WTC11 (cell line): ENCODE measurements around the gene ZNF17. TPM values are rescaled to one million over a fixed set of nuclear protein-coding genes. Genes with fewer than 3 reads are reported as not detected.
A peak's percentile ranks its signal among the peaks of the same experiment; 100 is the strongest.

ENCODE experiments used
- ATAC-seq: fragments of 200-7000 bp; cut with Tn5 transposase; 2 replicates; pipeline ENCODE4 v1.10.0; 2021; ENCODE audit warnings: mild to moderate bottlenecking, moderate library complexity
- CTCF ChIA-PET: fragments of 300-600 bp; sonication (Branson Sonifier 250); formaldehyde crosslinking; loops from one replicate; lab custom pipeline; 2021; ENCODE audit warnings: antibody characterized with exemption; lab: Charles Lee
- POLR2A ChIA-PET: fragments of 350-600 bp; sonication (Branson Sonifier 250); formaldehyde crosslinking; loops from one replicate; lab custom pipeline; 2021; ENCODE audit warnings: antibody characterized with exemption; lab: Charles Lee
- DNase-seq: peaks from one replicate; pipeline ENCODE4 v3.0.0; 2021; ENCODE audit warnings: low spot score
- H3K27ac Mint-ChIP-seq: 2 replicates; pipeline ENCODE4 v1.8.0; 2021; ENCODE audit warnings: mixed read lengths
- H3K27me3 Mint-ChIP-seq: 2 replicates; pipeline ENCODE4 v1.8.0; 2021; ENCODE audit warnings: low read depth, mild to moderate bottlenecking, moderate library complexity, mixed read lengths
- H3K36me3 Mint-ChIP-seq: 2 replicates; pipeline ENCODE4 v1.8.0; 2021; ENCODE audit warnings: mixed read lengths
- H3K4me1 Mint-ChIP-seq: 2 replicates; pipeline ENCODE4 v1.8.0; 2022; ENCODE audit warnings: mixed read lengths
- H3K4me3 Mint-ChIP-seq: 2 replicates; pipeline ENCODE4 v1.8.0; 2021; ENCODE audit warnings: mild to moderate bottlenecking, moderate library complexity, mixed read lengths
- H3K9me3 Mint-ChIP-seq: 2 replicates; pipeline ENCODE4 v1.8.0; 2021; ENCODE audit warnings: mixed read lengths
- CREB1 ChIP-seq: sonication (generic); formaldehyde crosslinking; IDR thresholded peaks from 2 replicates; pipeline ENCODE4 v1.8.0; 2023; ENCODE audit warnings: mild to moderate bottlenecking, missing genetic modification reagents
- GRHL2 ChIP-seq: fragments of 250-450 bp; sonication (Bioruptor Pico); IDR thresholded peaks from 2 replicates; pipeline ENCODE4 v1.8.0; 2022; ENCODE audit warnings: mild to moderate bottlenecking, moderate library complexity; ENCODE audit not compliant: insufficient replicate concordance, severe bottlenecking
- NR2C2 ChIP-seq: sonication (generic); formaldehyde crosslinking; IDR thresholded peaks from 2 replicates; pipeline ENCODE4 v1.8.0; 2022; ENCODE audit warnings: mild to moderate bottlenecking, missing genetic modification reagents
- PRRX2 ChIP-seq: fragments of 250-450 bp; sonication (Bioruptor Pico); IDR thresholded peaks from 2 replicates; pipeline ENCODE4 v1.8.0; 2021; ENCODE audit warnings: mild to moderate bottlenecking
- RORB ChIP-seq: fragments of 250-450 bp; sonication (Bioruptor Pico); IDR thresholded peaks from 2 replicates; pipeline ENCODE4 v1.9.0; 2021; ENCODE audit warnings: mild to moderate bottlenecking
- SMAD3 ChIP-seq: sonication (generic); formaldehyde crosslinking; IDR thresholded peaks from 2 replicates; pipeline ENCODE4 v1.8.0; 2022; ENCODE audit warnings: missing genetic modification reagents, mild to moderate bottlenecking, borderline replicate concordance
- STAT6 ChIP-seq: sonication (generic); formaldehyde crosslinking; conservative IDR thresholded peaks from 2 replicates; pipeline ENCODE4 v1.8.1; 2023; ENCODE audit warnings: mild to moderate bottlenecking, low read depth, missing genetic modification reagents, moderate library complexity
- TP53 ChIP-seq: sonication (generic); formaldehyde crosslinking; IDR thresholded peaks from 2 replicates; pipeline ENCODE4 v1.8.1; 2023; ENCODE audit warnings: mild to moderate bottlenecking, missing genetic modification reagents
- ZNF671 ChIP-seq: fragments of 250-450 bp; sonication (Bioruptor Pico); IDR thresholded peaks from 2 replicates; pipeline ENCODE4 v1.8.0; 2021; ENCODE audit warnings: mild to moderate bottlenecking
- total RNA-seq: library from RNA; stranded (reverse); gene quantifications from 3 replicates; pipeline ENCODE4 v1.2.3, GENCODE V29; 2021
- TF ChIP-seq, protein P1 (sequence below): fragments of 250-450 bp; sonication (Bioruptor Pico); IDR thresholded peaks from 2 replicates; pipeline ENCODE4 v1.9.0; 2021; ENCODE audit warnings: moderate library complexity, mild to moderate bottlenecking, inconsistent platforms, borderline replicate concordance
- TF ChIP-seq, protein P2 (sequence below): sonication (generic); formaldehyde crosslinking; IDR thresholded peaks from 2 replicates; pipeline ENCODE4 v1.8.1; 2022; ENCODE audit warnings: missing genetic modification reagents, borderline replicate concordance
- TF ChIP-seq, protein P3 (sequence below): sonication (generic); formaldehyde crosslinking; IDR thresholded peaks from 2 replicates; pipeline ENCODE4 v1.8.1; 2023; ENCODE audit warnings: mild to moderate bottlenecking, missing genetic modification reagents, moderate library complexity
- TF ChIP-seq, protein P4 (sequence below): fragments of 250-450 bp; sonication (Bioruptor Pico); conservative IDR thresholded peaks from 2 replicates; pipeline ENCODE4 v1.9.0; 2021; ENCODE audit warnings: mild to moderate bottlenecking
- TF ChIP-seq, protein P5 (sequence below): fragments of 250-450 bp; sonication (Bioruptor Pico); IDR thresholded peaks from 2 replicates; pipeline ENCODE4 v1.9.0; 2021; ENCODE audit warnings: mild to moderate bottlenecking
- TF ChIP-seq, protein P6 (sequence below): fragments of 200-600 bp; IDR thresholded peaks from 2 replicates; pipeline ENCODE4 v1.8.0; 2022; ENCODE audit warnings: antibody characterized with exemption

ZNF17 gene
- total RNA-seq, 1 experiment from 2014 or later = 7.7 TPM

DNA sequence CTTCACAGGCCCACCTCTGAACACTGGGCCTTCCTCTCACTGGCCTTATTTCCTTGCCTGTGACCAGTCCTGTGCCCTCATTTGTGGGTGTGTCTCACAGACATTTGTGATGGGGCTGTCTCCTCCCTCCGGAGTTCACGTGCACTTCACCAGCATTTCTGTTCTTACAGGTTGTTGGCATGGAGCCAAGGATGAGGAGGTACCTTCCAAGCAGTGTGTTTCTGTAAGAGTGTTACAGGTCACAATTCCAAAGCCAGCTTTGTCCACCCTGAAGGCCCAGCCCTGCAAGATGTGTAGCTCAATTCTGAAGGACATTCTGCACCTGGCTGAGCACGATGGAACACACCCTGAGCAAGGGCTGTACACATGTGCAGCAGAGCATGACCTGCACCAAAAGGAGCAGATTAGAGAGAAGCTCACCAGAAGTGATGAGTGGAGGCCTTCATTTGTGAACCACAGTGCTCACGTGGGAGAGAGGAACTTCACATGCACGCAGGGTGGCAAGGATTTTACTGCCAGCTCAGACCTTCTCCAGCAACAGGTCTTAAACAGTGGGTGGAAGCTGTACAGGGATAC lies 32.2 kb downstream of the ZNF17 start (continued):
- TF ChIP-seq, protein P1, sequence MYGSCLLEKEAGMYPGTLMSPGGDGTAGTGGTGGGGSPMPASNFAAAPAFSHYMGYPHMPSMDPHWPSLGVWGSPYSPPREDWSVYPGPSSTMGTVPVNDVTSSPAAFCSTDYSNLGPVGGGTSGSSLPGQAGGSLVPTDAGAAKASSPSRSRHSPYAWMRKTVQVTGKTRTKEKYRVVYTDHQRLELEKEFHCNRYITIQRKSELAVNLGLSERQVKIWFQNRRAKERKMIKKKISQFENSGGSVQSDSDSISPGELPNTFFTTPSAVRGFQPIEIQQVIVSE (CRISPR knock-in tag) = no peak
- TF ChIP-seq, protein P2, sequence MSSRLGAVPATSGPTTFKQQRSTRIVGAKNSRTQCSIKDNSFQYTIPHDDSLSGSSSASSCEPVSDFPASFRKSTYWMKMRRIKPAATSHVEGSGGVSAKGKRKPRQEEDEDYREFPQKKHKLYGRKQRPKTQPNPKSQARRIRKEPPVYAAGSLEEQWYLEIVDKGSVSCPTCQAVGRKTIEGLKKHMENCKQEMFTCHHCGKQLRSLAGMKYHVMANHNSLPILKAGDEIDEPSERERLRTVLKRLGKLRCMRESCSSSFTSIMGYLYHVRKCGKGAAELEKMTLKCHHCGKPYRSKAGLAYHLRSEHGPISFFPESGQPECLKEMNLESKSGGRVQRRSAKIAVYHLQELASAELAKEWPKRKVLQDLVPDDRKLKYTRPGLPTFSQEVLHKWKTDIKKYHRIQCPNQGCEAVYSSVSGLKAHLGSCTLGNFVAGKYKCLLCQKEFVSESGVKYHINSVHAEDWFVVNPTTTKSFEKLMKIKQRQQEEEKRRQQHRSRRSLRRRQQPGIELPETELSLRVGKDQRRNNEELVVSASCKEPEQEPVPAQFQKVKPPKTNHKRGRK = no peak
- TF ChIP-seq TP53 (CRISPR knock-in tag) = no peak
- no peak for TF ChIP-seq RORB (CRISPR knock-in tag)
- no peak for TF ChIP-seq ZNF671 (CRISPR knock-in tag)
- TF ChIP-seq PRRX2 (CRISPR knock-in tag) = no peak
- TF ChIP-seq GRHL2 = no peak
- no peak for TF ChIP-seq STAT6 (CRISPR knock-in tag)
- no peak for TF ChIP-seq SMAD3 (CRISPR knock-in tag)
- TF ChIP-seq, protein P3, sequence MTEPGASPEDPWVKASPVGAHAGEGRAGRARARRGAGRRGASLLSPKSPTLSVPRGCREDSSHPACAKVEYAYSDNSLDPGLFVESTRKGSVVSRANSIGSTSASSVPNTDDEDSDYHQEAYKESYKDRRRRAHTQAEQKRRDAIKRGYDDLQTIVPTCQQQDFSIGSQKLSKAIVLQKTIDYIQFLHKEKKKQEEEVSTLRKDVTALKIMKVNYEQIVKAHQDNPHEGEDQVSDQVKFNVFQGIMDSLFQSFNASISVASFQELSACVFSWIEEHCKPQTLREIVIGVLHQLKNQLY (CRISPR knock-in tag) = no peak

DNA sequence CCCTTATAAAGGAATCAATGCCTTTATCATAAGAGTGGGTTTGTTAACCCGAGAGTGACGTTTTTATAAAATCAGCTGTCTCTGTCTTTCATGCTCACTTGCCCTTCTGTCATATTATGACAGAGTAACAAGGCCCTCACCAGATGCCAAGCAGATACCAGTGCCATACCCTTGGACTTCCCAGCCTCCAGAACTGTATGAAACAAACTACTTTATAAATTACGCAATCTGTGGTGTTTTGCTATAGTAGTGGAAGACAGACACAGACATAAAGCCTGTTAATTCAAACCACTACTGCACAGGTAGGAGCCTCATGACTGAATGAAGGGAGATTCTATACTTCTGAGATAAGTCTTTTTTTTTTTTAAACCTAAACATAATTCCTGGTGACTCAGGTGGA lies 41.3 kb downstream of the ZNF17 start:
- H3K9me3 Mint-ChIP-seq = peaks cover 11% of the 10 kb centered on the region
- TF ChIP-seq CREB1 (no peak), RORB (CRISPR knock-in tag) (no peak)
- CTCF ChIA-PET = no interaction called here
- H3K27ac Mint-ChIP-seq = no peak overlapping the region
- H3K27me3 Mint-ChIP-seq = no peaks in the 10 kb centered on the region
- POLR2A ChIA-PET = no interaction called here
- no peak for ATAC-seq
- no peak overlapping the region for H3K4me3 Mint-ChIP-seq
- no peaks in the 10 kb centered on the region for H3K4me1 Mint-ChIP-seq
- DNase-seq = no peak
- H3K36me3 Mint-ChIP-seq = peaks cover 5% of the 10 kb centered on the region

GRCh38 chr19:57465680-57466381 lies 54.9 kb downstream of the ZNF17 start:
- ChIA-PET POLR2A (no interaction called here), CTCF (interaction anchor here (0.9 kb wide), 1 partner anchor 42 kb away, joined by 5 read pairs; no protein-coding TSS in a partner anchor)
- Mint-ChIP-seq H3K4me3 (no peak overlapping the region), H3K9me3 (peaks cover 74% of the 10 kb centered on the region), H3K4me1 (no peaks in the 10 kb centered on the region), H3K27me3 (peaks cover 3% of the 10 kb centered on the region), H3K36me3 (peaks cover 60% of the 10 kb centered on the region), H3K27ac (no peak overlapping the region)
- DNase-seq (peak; percentile 38), ATAC-seq (peak; percentile 97)
- TF ChIP-seq, protein P4, sequence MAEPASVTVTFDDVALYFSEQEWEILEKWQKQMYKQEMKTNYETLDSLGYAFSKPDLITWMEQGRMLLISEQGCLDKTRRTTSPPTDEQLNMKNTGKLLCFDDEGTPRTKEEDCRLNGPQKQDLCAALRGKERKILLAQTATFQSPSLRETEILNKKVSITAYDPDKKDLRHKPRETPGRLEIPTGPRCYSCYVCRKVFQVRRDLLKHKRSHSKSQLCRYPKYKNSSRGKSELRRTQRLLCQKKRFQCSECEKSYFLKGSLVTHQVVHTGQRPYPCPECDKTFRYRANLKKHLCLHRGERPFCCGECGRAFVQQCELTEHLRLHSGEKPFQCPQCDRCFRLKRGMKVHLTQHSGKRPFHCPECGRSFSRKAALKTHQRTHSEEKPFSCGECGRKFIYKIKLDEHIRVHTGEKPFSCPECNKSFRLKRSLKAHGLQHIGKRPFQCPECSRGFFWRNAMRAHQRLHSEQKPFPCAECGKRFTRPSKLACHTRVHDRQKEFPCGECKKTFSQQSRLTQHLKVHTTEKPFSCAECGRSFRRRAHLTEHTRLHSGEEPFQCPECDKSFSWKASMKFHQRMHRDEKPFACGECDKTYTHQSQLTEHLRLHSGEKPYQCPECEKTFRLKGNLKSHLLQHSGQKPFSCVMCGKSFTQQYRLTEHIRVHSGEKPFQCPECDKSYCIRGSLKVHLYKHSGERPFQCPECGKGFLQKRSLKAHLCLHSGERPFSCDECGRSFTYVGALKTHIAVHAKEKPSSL (CRISPR knock-in tag) = peak; percentile 95
- TF ChIP-seq, protein P5, sequence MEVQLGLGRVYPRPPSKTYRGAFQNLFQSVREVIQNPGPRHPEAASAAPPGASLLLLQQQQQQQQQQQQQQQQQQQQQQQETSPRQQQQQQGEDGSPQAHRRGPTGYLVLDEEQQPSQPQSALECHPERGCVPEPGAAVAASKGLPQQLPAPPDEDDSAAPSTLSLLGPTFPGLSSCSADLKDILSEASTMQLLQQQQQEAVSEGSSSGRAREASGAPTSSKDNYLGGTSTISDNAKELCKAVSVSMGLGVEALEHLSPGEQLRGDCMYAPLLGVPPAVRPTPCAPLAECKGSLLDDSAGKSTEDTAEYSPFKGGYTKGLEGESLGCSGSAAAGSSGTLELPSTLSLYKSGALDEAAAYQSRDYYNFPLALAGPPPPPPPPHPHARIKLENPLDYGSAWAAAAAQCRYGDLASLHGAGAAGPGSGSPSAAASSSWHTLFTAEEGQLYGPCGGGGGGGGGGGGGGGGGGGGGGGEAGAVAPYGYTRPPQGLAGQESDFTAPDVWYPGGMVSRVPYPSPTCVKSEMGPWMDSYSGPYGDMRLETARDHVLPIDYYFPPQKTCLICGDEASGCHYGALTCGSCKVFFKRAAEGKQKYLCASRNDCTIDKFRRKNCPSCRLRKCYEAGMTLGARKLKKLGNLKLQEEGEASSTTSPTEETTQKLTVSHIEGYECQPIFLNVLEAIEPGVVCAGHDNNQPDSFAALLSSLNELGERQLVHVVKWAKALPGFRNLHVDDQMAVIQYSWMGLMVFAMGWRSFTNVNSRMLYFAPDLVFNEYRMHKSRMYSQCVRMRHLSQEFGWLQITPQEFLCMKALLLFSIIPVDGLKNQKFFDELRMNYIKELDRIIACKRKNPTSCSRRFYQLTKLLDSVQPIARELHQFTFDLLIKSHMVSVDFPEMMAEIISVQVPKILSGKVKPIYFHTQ (CRISPR knock-in tag) = no peak
- TF ChIP-seq NR2C2 (CRISPR knock-in tag) = no peak
- TF ChIP-seq, protein P6, sequence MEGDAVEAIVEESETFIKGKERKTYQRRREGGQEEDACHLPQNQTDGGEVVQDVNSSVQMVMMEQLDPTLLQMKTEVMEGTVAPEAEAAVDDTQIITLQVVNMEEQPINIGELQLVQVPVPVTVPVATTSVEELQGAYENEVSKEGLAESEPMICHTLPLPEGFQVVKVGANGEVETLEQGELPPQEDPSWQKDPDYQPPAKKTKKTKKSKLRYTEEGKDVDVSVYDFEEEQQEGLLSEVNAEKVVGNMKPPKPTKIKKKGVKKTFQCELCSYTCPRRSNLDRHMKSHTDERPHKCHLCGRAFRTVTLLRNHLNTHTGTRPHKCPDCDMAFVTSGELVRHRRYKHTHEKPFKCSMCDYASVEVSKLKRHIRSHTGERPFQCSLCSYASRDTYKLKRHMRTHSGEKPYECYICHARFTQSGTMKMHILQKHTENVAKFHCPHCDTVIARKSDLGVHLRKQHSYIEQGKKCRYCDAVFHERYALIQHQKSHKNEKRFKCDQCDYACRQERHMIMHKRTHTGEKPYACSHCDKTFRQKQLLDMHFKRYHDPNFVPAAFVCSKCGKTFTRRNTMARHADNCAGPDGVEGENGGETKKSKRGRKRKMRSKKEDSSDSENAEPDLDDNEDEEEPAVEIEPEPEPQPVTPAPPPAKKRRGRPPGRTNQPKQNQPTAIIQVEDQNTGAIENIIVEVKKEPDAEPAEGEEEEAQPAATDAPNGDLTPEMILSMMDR = 0 out of 2 replicates have a peak, but pooled peaks have one; percentile 22
